ENCODE data around the gene RTTN. TPM values are rescaled to one million over a fixed set of nuclear protein-coding genes. Genes with fewer than 3 reads are reported as not detected.

The RTTN gene
- total and polyA plus RNA-seq, 9 of the 15 experiments (the other 6 are each of a cell fraction or from before 2014, with no cell fraction given), result 3.1 to 18.3 (median 10.6) TPM

DNA sequence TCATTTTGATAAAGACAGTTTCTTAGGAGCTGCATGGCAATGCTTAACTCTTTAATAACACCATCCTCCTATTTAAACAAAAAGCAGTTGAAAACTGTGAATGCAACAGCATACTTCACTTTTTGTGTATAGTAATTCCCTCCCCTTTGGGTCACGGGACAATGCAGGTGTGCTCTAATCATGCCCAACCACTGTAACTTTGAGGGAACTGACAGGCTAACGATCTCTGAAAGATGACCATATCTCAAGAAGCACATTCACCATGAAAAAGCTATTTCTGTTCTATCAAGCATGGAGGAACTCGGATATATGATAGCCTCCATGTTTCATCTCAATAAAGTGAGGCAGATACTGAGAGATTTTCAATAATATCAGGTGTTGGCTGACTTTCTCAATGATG is 176.8 kb downstream of the RTTN start (continued):
- TF ChIP-seq ZNF23 (CRISPR knock-in tag; IDR thresholded peaks at IDR 0.05) (no peak), LARP7 (IDR thresholded peaks at IDR 0.05) (no peak)
- TF ChIP-seq, protein P1, sequence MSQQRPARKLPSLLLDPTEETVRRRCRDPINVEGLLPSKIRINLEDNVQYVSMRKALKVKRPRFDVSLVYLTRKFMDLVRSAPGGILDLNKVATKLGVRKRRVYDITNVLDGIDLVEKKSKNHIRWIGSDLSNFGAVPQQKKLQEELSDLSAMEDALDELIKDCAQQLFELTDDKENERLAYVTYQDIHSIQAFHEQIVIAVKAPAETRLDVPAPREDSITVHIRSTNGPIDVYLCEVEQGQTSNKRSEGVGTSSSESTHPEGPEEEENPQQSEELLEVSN (IDR thresholded peaks at IDR 0.05; ENCODE audit: borderline replicate concordance in 1 of 2, extremely low read depth in 1 of 2, insufficient read depth in 1 of 2, insufficient read length in 1 of 2, low read depth in 1 of 2, low read length in 1 of 2, poor library complexity in 1 of 2, severe bottlenecking in 1 of 2), result no peak
- TF ChIP-seq, protein P2, sequence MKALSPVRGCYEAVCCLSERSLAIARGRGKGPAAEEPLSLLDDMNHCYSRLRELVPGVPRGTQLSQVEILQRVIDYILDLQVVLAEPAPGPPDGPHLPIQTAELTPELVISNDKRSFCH (CRISPR knock-in tag; IDR thresholded peaks at IDR 0.05), result no peak
- TF ChIP-seq, protein P2 (tag; IDR thresholded peaks at IDR 0.05), result no peak

DNA sequence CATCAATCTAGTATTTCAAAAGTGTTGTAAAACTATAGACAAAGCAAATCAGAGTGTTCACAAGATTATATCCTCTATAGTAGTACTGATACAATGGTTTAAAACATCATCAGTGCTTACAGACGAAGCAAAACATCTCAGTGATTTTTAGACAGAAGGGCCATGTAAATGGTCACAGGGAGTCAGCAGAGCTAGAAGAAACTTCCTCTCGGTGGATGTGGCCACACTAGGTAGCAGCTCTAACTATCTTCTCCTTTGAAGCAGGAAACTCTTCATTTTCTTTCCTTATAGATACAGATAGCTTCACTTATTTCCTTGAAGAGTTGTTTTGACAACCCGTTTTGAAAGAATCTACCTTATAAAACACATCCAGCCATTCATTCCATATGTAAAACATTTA is 177.4 kb downstream of the RTTN start:
- Histone ChIP-seq H3K4me3 (no peak overlapping the region), H3K27ac (ENCODE audit: extremely low read depth, low read depth, low read length) (no peak overlapping the region), H3K4me2 (ENCODE audit: insufficient read depth, low read length) (no peak overlapping the region), H2AFZ (ENCODE audit: low read depth, low read length) (no peak overlapping the region), H3K4me1 (replicated peaks in 1 of 2; ENCODE audit: control insufficient read depth in 2 of 2, insufficient read depth in 2 of 2, low read length in 2 of 2) (peaks cover 0 to 37% of the 10 kb centered on the region in 2 experiments; a peak in 3 of 5 replicates), H3K9me3 (replicated peaks; ENCODE audit: control insufficient read depth, insufficient read depth, low read depth, low read length) (no peaks in the 10 kb centered on the region; the same call in 1 of the 2 replicates), H3K36me3 (ENCODE audit: control insufficient read depth, insufficient read depth, low read length) (peaks cover 12% of the 10 kb centered on the region; the same call in 2 of the 3 replicates), H3K79me2 (ENCODE audit: control insufficient read depth, insufficient read depth, low read length) (no peaks in the 10 kb centered on the region), H3K9me1 (ENCODE audit: control insufficient read depth, insufficient read depth, low read length) (no peaks in the 10 kb centered on the region), H3K27me3 (ENCODE audit: control insufficient read depth in 2 of 2, insufficient read depth in 2 of 2, low read length in 2 of 2) (no peaks in the 10 kb centered on the region), H3K9ac (ENCODE audit: insufficient read depth in 1 of 2, low read depth in 2 of 2, low read length in 2 of 2) (no peak overlapping the region), H4K20me1 (replicated peaks; ENCODE audit: control insufficient read depth, insufficient read depth, low read length) (no peaks in the 10 kb centered on the region)
- FAIRE-seq (no peak), ATAC-seq (no peak), DNase-seq (ENCODE audit: extremely low read depth in 1 of 4, low spot score in 3 of 4) (no peak)
- in situ Hi-C loops (cut with MboI), result no loop called here
- TF ChIP-seq OTX1 (CRISPR knock-in tag; IDR thresholded peaks at IDR 0.05), result no peak
- no peak for TF ChIP-seq CHAMP1 (IDR thresholded peaks at IDR 0.05)
- TF ChIP-seq STAG1 (CRISPR knock-in tag; IDR thresholded peaks at IDR 0.05; ENCODE audit: borderline replicate concordance), result no peak
- no peak for TF ChIP-seq SOX6 (IDR thresholded peaks at IDR 0.05)
- no peak for TF ChIP-seq TEAD1 (CRISPR knock-in tag; IDR thresholded peaks at IDR 0.05)
- TF ChIP-seq GABPB2 (CRISPR knock-in tag; conservative IDR thresholded peaks at IDR 0.05), result no peak
- no peak for TF ChIP-seq CHCHD3 (CRISPR knock-in tag; IDR thresholded peaks at IDR 0.05)
- TF ChIP-seq LARP7 (IDR thresholded peaks at IDR 0.05), result no peak
- TF ChIP-seq NELFE (IDR thresholded peaks at IDR 0.05; ENCODE audit: insufficient read depth, insufficient read length), result no peak
- no peak for TF ChIP-seq TGIF2 (CRISPR knock-in tag; IDR thresholded peaks at IDR 0.05)
- intact Hi-C loops (cut with micrococcal nuclease), result loop anchor here (5.0 kb wide), 1 partner anchor 66 kb away; no protein-coding TSS in a partner anchor
- no TSS peak for BruUV-seq (replicated peaks)
- ChIA-PET POLR2A (interaction anchor here (1.2 kb wide), 1 partner anchor 9 kb away, joined by 3 read pairs; no protein-coding TSS in a partner anchor), CTCF (ENCODE audit: low intra/inter-chr PET ratio) (no interaction called here)
- 68% methylated on average over 3 of the region's 3 CpGs for WGBS (ENCODE audit: insufficient coverage, low coverage, missing lambda C conversion rate)
